ENCODE results near the gene GUCY2C. TPM values are rescaled to one million over a fixed set of nuclear protein-coding genes. Genes with fewer than 3 reads are reported as not detected.

Gene GUCY2C
- total and polyA plus RNA-seq, 10 of the 15 experiments (the other 5 are each of a cell fraction or from before 2014, with no cell fraction given) = 0.08 to 0.60 (median 0.17) TPM

DNA sequence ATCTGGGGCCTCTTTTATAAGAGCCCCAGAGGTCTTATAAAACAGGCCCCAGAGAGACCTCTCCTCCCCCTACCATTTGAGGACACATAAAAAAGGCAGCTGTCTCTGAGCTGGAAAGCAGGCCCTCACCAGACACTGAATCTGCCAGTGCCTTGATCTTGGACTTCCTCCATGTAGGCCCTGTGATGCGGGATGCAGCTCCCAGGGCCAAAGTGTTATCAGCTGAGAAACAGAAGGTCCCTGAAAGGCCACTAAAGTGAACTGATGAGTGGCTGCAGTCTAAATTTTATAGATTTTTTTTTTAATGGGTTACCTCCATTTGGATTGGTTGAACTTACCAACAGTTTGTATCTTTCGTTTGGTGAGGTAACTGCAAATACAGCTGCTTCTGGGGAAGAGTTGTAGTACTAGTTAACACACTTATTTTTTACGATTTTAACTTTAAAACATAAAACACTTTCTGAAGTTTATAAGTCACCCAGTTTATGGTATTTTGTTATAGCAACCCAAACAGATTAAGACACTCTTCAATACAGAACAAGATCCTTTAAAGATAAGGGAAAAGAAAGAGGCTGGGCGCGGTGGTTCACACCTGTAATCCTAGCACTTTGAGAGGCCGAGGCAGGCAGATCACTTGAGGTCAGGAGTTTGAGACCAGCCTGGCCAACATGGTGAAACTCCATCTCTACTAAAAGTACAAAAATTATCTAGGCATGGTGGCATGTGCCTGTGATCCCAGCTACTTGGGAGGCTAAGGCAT lies 5.6 kb upstream of the GUCY2C start:
- Histone ChIP-seq H3K79me2 (ENCODE audit: control insufficient read depth, insufficient read depth, low read length) (no peaks in the 10 kb centered on the region), H4K20me1 (ENCODE audit: control insufficient read depth, insufficient read depth) (no peaks in the 10 kb centered on the region), H3K4me2 (ENCODE audit: control insufficient read depth, insufficient read depth) (no peak overlapping the region), H3K36me3 (ENCODE audit: control insufficient read depth in 2 of 2, insufficient read depth in 2 of 2, low read length in 1 of 2) (no peaks in the 10 kb centered on the region), H3K4me3 (no peak overlapping the region), H2AFZ (ENCODE audit: control insufficient read depth, low read depth, low read length) (no peak overlapping the region), H3K27ac (ENCODE audit: control insufficient read depth, insufficient read depth) (no peak overlapping the region), H3K9ac (ENCODE audit: control insufficient read depth, insufficient read depth, low read length) (no peak overlapping the region), H3K27me3 (replicated peaks in 1 of 2; ENCODE audit: control insufficient read depth in 2 of 2, insufficient read depth in 2 of 2, low read length in 1 of 2) (no peaks in the 10 kb centered on the region), H3K9me3 (replicated peaks; ENCODE audit: control insufficient read depth, insufficient read depth, low read length) (no peaks in the 10 kb centered on the region), H3K4me1 (ENCODE audit: control insufficient read depth, insufficient read depth, low read length) (no peaks in the 10 kb centered on the region)
- POLR2A ChIA-PET = no interaction called here
- in situ Hi-C loops (cut with MboI) = no loop called here
- no peak for FAIRE-seq
- 52% methylated on average over 6 of the region's 6 CpGs for WGBS (ENCODE audit: insufficient coverage, insufficient replicate concordance, low lambda C conversion rate, missing lambda C conversion rate)
- intact Hi-C loops (cut with micrococcal nuclease; ENCODE audit: unreplicated experiment) = no loop called here
- no peak for DNase-seq (ENCODE audit: low read depth, low spot score)
- no peak for ATAC-seq
- SMC1A ChIA-PET (ENCODE audit: uncharacterized antibody, unreplicated experiment) = no interaction called here
- no TSS peak for BruUV-seq (replicated peaks)
- TF ChIP-seq TARDBP (IDR thresholded peaks at IDR 0.05; ENCODE audit: borderline replicate concordance) = no peak
- TF ChIP-seq, protein P1, sequence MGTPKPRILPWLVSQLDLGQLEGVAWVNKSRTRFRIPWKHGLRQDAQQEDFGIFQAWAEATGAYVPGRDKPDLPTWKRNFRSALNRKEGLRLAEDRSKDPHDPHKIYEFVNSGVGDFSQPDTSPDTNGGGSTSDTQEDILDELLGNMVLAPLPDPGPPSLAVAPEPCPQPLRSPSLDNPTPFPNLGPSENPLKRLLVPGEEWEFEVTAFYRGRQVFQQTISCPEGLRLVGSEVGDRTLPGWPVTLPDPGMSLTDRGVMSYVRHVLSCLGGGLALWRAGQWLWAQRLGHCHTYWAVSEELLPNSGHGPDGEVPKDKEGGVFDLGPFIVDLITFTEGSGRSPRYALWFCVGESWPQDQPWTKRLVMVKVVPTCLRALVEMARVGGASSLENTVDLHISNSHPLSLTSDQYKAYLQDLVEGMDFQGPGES (IDR thresholded peaks at IDR 0.05) = no peak
- TF ChIP-seq DPF2 (IDR thresholded peaks at IDR 0.05) = no peak
- TF ChIP-seq, protein P2, sequence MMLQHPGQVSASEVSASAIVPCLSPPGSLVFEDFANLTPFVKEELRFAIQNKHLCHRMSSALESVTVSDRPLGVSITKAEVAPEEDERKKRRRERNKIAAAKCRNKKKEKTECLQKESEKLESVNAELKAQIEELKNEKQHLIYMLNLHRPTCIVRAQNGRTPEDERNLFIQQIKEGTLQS (IDR thresholded peaks at IDR 0.05; ENCODE audit: borderline replicate concordance, extremely low read depth, low read depth, low read length) = no peak
- TF ChIP-seq TCF7 (IDR thresholded peaks at IDR 0.05; ENCODE audit: borderline replicate concordance) = no peak
- no peak for TF ChIP-seq IRF4 (IDR thresholded peaks at IDR 0.05; ENCODE audit: low read depth, low read length)
- TF ChIP-seq YY1 (IDR thresholded peaks at IDR 0.05; ENCODE audit: low read depth, low read length) = no peak
- TF ChIP-seq NFYA (IDR thresholded peaks at IDR 0.05; ENCODE audit: borderline replicate concordance, low read depth, low read length) = no peak
- TF ChIP-seq, protein P3, sequence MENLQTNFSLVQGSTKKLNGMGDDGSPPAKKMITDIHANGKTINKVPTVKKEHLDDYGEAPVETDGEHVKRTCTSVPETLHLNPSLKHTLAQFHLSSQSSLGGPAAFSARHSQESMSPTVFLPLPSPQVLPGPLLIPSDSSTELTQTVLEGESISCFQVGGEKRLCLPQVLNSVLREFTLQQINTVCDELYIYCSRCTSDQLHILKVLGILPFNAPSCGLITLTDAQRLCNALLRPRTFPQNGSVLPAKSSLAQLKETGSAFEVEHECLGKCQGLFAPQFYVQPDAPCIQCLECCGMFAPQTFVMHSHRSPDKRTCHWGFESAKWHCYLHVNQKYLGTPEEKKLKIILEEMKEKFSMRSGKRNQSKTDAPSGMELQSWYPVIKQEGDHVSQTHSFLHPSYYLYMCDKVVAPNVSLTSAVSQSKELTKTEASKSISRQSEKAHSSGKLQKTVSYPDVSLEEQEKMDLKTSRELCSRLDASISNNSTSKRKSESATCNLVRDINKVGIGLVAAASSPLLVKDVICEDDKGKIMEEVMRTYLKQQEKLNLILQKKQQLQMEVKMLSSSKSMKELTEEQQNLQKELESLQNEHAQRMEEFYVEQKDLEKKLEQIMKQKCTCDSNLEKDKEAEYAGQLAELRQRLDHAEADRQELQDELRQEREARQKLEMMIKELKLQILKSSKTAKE (IDR thresholded peaks at IDR 0.05; ENCODE audit: low read depth, poor library complexity, severe bottlenecking) = no peak
- TF ChIP-seq ZNF207 (IDR thresholded peaks at IDR 0.05; ENCODE audit: borderline replicate concordance) = no peak
- CTCF ChIA-PET = interaction anchor here (1.2 kb wide), 1 partner anchor 15 kb away, joined by 3 read pairs; no protein-coding TSS in a partner anchor
- RAD21 ChIA-PET (ENCODE audit: unreplicated experiment) = no interaction called here

Data from GM12878 (cell line).